Stimulated activated CD8-positive, alpha-beta memory T cell treated with anti-CD3 and anti-CD28 coated beads, Interleukin-4, amount 100 ng/mL, for 24 hours (primary cell): ENCODE measurements around the gene COQ10A.

Experiments used
- DNase-seq: peaks from one replicate; pipeline ENCODE4 v3.0.0-alpha.2; 2020; ENCODE audit warnings: low read depth

The COQ10A gene

DNA sequence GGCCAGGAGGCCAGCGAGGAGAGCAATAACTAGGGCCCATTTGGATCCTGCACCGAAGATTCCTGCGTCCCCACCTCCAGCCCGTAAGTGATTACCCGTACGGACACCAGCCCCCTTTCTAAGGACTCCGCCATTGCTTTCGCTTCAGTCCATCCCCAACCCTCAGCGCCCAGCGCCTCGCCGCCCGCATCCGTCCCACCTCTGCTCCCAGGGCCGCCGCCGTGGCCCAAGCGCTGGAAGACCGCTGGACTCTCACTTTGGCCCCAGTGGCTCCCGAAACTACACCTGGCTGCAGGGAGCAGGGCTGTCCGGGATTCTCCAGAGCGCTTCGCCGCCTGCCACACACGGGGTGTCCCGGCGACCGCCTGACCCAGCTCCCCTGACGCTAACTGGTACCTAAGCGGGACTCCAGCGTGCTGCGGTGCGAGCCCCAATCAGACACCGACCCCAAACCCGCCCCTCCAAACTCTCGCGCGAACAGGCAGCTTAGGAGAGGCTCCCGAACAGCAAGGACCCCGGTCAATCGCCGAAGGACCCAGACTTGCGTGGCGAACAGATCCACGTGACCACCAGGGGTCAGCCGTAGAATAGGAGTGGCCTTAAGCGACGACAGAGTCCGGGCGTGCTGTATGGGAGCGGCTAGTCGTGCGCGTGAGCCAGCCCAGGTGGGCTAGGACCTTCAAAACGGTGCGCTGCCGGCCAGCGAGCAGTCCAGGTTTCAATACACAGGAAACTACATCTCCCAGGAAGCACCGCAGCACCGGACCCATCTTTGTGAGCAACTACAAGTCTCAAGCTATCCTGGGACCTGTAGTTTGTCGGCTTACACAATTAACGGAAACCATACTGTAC, 49.1 kb downstream of the COQ10A start, which contains the start of gene CNPY2:
Gene CNPY2, minus strand, starts transcription at position 367 of the 852 bp plus-strand sequence. CDS start 771 bp downstream, outside the sequence.
- DNase-seq, result peak; percentile 93

- DNase-seq, result no peak
Observed at GRCh38 chr12:56317675-56318074, 50.9 kb downstream of the COQ10A start.
